ENCODE measurements around the gene LCNL1.

The LCNL1 gene

DNA sequence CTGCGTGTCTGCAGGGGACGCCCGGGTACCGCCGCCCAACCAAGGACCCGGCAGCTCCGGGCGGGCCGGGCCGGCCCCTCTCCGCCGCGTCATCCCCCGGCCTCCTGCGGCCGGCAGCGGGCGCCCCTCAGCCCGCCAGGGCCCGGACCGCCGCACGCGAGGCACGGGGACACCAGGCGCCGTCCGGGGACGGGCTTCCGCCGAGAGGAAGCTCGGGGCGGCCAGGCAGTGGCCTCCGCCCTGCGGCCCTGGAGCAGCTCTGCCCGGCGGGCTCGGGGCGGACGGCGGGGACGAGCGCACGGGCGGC is 38.6 kb upstream of the LCNL1 start:
- TF ChIP-seq, protein P1, sequence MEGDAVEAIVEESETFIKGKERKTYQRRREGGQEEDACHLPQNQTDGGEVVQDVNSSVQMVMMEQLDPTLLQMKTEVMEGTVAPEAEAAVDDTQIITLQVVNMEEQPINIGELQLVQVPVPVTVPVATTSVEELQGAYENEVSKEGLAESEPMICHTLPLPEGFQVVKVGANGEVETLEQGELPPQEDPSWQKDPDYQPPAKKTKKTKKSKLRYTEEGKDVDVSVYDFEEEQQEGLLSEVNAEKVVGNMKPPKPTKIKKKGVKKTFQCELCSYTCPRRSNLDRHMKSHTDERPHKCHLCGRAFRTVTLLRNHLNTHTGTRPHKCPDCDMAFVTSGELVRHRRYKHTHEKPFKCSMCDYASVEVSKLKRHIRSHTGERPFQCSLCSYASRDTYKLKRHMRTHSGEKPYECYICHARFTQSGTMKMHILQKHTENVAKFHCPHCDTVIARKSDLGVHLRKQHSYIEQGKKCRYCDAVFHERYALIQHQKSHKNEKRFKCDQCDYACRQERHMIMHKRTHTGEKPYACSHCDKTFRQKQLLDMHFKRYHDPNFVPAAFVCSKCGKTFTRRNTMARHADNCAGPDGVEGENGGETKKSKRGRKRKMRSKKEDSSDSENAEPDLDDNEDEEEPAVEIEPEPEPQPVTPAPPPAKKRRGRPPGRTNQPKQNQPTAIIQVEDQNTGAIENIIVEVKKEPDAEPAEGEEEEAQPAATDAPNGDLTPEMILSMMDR (IDR thresholded peaks at IDR 0.05): no peak
- no peak for DNase-seq (ENCODE audit: low spot score)

DNA sequence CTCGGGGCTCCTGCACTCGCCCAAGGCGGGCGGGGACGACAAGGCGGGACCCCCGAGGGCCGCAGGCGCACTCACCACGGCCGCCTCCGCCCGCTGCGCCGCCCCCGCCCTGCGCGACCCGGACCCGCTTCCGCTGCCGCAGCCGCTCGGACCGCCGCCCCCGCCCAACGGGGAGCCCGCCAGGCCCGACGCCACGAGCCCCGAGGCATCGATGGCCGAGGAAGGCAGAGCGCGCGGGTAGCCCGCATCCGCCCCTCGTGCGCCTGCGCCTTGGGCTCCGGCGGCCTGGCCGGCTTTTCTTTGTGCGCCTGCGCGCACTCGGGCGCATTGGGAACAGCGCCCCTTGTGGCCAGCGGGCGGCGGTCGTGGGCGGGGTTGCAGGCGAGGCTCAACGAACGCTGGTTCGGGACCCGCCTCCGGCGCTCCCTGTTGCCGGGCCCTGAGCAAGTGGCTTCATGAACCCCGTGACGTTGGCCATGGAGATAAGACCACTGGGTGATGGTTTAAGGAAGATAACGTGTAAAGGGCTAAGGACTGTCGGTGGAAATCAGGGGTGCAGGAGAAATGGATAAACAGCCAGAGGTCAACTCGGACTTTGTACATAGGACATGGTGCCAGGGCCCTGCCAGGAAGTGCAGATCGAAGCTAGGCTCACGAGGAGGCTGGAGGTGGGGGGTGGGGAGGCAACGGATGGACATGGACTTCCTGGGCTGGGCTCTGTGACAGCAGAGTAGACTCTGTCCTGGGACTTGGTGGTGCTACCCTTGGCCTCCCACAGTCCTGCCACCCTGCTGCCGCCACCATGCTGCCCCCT is 38.1 kb upstream of the LCNL1 start, which contains the start of the genes C8G and FBXW5:
C8G (plus strand) TSS at position 725 of the 814 bp plus-strand sequence; CDS start at position 803, 78 bp downstream.
FBXW5 (minus strand) TSS at position 220 of the 814 bp plus-strand sequence. CDS start 655 bp downstream, outside the sequence.
- TF ChIP-seq, protein P1 (IDR thresholded peaks at IDR 0.05): peak; percentile 94
- H3K27ac ChIP-seq: peak within 1 kb of the TSS; percentile 84 to 89
- peak; percentile 95 for DNase-seq (ENCODE audit: low spot score)
- peak within 1 kb of the TSS; percentile 90 for H3K4me3 ChIP-seq

More for the DNA sequence above, 38.6 kb upstream of the LCNL1 start:
- peak overlapping the region; percentile 84 to 89 for H3K27ac ChIP-seq
- H3K4me3 ChIP-seq: peak overlapping the region; percentile 90

DNA sequence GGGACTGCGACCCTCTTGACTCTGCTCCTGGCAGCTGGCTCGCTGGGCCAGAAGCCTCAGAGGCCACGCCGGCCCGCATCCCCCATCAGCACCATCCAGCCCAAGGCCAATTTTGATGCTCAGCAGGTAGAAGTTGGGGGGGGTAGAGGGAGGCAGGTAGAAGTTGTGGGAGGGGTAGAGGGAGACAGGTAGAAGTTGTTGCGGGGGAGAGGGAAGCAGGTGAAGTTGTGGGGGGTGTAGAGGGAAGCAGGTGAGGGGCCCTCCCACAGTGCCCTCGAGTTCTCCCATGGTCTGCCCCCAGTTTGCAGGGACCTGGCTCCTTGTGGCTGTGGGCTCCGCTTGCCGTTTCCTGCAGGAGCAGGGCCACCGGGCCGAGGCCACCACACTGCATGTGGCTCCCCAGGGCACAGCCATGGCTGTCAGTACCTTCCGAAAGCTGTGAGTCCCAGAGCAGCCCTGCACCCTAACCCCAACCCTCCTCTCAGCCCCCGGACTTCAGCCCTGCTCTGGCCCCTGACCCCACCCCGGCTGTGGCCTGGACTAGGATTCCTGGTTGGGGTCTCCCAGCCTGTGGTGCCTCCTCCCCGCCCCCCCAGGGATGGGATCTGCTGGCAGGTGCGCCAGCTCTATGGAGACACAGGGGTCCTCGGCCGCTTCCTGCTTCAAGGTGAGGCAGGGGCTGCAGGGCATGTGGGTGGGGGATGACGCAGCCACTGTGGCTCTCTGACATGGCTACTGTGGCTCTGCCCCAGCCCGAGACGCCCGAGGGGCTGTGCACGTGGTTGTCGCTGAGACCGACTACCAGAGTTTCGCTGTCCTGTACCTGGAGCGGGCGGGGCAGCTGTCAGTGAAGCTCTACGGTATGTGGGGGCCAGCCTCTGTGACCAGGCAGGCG is 37.2 kb upstream of the LCNL1 start:
- no peak overlapping the region for H3K4me3 ChIP-seq
- DNase-seq (ENCODE audit: low spot score): no peak
- TF ChIP-seq, protein P1 (IDR thresholded peaks at IDR 0.05): no peak
- no peak overlapping the region for H3K27ac ChIP-seq

DNA sequence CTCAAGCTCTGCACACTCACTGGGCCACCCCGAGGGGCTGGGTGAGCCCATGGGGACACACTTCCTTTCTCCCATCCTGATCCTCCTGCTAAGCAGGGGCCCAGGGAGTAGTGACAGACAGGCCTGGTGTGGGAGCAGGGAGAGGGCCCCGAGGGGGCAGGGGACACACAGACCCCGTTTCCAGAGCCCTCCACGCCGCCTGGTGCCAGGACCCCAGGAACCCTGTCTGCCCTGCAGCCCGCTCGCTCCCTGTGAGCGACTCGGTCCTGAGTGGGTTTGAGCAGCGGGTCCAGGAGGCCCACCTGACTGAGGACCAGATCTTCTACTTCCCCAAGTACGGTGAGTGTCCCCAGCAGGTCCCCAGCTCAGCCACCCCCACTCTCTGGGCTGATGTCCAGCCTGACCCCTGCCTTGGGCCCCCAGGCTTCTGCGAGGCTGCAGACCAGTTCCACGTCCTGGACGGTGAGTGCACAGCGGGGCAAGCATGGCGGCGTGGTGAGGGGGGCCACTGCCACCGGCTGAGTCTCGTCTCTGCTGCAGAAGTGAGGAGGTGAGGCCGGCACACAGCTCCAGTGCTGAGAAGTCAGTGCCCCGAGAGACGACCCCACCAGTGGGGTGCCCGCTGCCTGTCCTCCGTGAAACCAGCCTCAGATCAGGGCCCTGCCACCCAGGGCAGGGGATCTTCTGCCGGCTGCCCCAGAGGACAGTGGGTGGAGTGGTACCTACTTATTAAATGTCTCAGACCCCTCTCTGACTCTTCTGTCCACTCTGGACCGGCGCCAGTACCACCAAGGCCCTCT is 36.4 kb upstream of the LCNL1 start:
- no peak overlapping the region for H3K4me3 ChIP-seq
- peak overlapping the region in 1 of 2 donors; percentile 51 for H3K27ac ChIP-seq
- no peak for DNase-seq (ENCODE audit: low spot score)
- TF ChIP-seq, protein P1 (IDR thresholded peaks at IDR 0.05): no peak

DNA sequence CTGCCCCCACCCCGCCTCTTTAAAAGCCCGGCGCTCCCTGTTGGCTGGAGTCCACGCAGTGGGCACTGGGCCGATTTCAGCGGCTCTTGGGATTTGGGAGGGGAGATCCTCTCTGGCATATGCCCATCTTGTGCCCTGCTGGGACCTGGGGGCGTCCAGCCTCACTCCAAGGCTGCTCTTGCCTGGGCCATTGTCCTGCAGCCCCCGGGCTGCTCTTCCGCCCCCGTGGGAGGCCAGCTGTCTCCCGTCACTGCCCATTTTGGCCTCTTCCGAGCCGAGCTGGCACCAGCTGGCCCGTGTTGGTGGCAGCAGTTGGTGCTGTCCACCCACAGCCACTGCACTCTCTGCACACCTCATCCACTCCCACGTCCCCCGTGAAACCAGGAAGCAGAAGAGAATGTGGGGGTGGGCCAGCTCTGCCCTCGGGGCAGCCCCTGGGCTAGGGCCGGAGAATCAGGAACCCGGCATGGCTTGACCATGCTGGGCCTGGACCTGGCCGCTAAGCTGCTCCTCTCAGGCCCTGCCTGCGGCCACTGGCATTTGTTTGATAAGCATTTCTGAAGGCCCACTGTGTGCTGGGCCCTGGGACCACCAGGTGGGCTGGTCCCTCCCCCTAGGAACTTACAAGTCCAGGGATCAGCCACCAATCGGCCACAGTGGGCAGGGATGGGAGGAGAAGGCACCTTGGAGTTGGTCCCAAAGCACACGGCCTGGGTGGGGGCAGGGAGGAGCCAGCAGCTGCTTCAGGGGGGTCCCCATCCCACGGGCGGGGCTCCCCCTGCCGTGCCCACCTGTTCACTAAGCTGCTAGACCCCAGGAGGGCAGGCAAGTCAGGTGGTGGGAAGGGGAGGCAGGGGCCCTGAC is 35.5 kb upstream of the LCNL1 start:
- Histone ChIP-seq H3K27ac (peak overlapping the region in 1 of 2 donors; percentile 51), H3K4me3 (no peak overlapping the region)
- no peak for DNase-seq (ENCODE audit: low spot score)
- TF ChIP-seq, protein P1 (IDR thresholded peaks at IDR 0.05): no peak

Measured in coronary artery (tissue), 2 donors.